Liver (tissue), 9 donors: Measurements from ENCODE around the gene GSAP. TPM values are rescaled to one million over a fixed set of nuclear protein-coding genes. Genes with fewer than 3 reads are reported as not detected.
"Not testable (repeated sequence)": the region's sequence is repeated elsewhere in the genome, so short reads cannot be mapped to it uniquely, and the experiment has no call there.

Source experiments
- DNase-seq: peaks from one replicate; pipeline ENCODE4 v3.0.0-alpha.2; 2017; ENCODE audit warnings: low spot score
- H3K27ac ChIP-seq, 2 donors: one replicate each; pipeline ENCODE4 v1.7.0; 2013; ENCODE audit warnings: inconsistent platforms in 2 of 2, low read length in 2 of 2, control low read depth in 1 of 2, low read depth in 1 of 2, mild to moderate bottlenecking in 1 of 2
- H3K27me3 ChIP-seq, 4 donors: one replicate each; pipeline versions ENCODE4 v1.6.1 to v1.7.0; 2013; ENCODE audit warnings: low read length in 3 of 4, inconsistent platforms in 1 of 4, mild to moderate bottlenecking in 1 of 4, moderate library complexity in 1 of 4; ENCODE audit not compliant: control insufficient read depth in 4 of 4, insufficient read depth in 4 of 4
- H3K36me3 ChIP-seq, 4 donors: one replicate each; pipeline versions ENCODE4 v1.6.1 to v1.7.0; 2013; ENCODE audit warnings: low read length in 3 of 4, mild to moderate bottlenecking in 3 of 4, low read depth in 1 of 4, moderate library complexity in 1 of 4; ENCODE audit not compliant: control insufficient read depth in 4 of 4, insufficient read depth in 3 of 4
- H3K4me1 ChIP-seq, 4 donors: one replicate each; pipeline versions ENCODE4 v1.6.1 to v1.7.0; 2013; ENCODE audit warnings: low read length in 3 of 4, mild to moderate bottlenecking in 3 of 4, moderate library complexity in 1 of 4; ENCODE audit not compliant: control insufficient read depth in 4 of 4, insufficient read depth in 4 of 4
- H3K4me3 ChIP-seq, 3 donors: one replicate each; pipeline versions ENCODE4 v1.6.1 to v1.7.0; 2013; ENCODE audit warnings: low read length in 3 of 3, control low read depth in 1 of 3, low read depth in 1 of 3, mild to moderate bottlenecking in 1 of 3
- H3K9ac ChIP-seq, 2 donors: one replicate each; pipeline ENCODE4 v1.7.0; 2013; ENCODE audit warnings: low read length in 2 of 2, mild to moderate bottlenecking in 2 of 2, moderate library complexity in 2 of 2, control low read depth in 1 of 2, low read depth in 1 of 2
- H3K9me3 ChIP-seq, 4 donors: one replicate each; pipeline versions ENCODE4 v1.6.1 to v1.7.0; 2013; ENCODE audit warnings: low read length in 3 of 4; ENCODE audit not compliant: control insufficient read depth in 4 of 4
- ATF3 ChIP-seq: IDR thresholded peaks from 2 replicates; pipeline ENCODE4 v1.6.1; 2016; ENCODE audit warnings: antibody characterized with exemption
- EGR1 ChIP-seq, 2 donors: IDR thresholded peaks; 2 replicates each; pipeline ENCODE4 v1.6.1; 2016 to 2018; ENCODE audit warnings: antibody characterized with exemption in 2 of 2, low read depth in 2 of 2
- FOXA1 ChIP-seq: IDR thresholded peaks from 2 replicates; pipeline ENCODE4 v1.6.1; 2016; ENCODE audit warnings: antibody characterized with exemption
- FOXA2 ChIP-seq: IDR thresholded peaks from 2 replicates; pipeline ENCODE4 v1.6.1; 2016; ENCODE audit warnings: antibody characterized with exemption
- GABPA ChIP-seq, 2 donors: IDR thresholded peaks in 1 of 2; conservative IDR thresholded peaks in 1 of 2; 2 replicates each; pipeline ENCODE4 v1.6.1; 2016; ENCODE audit warnings: antibody characterized with exemption in 2 of 2, mild to moderate bottlenecking in 1 of 2, moderate library complexity in 1 of 2
- HNF4A ChIP-seq, 2 donors: conservative IDR thresholded peaks; 2 replicates each; pipeline ENCODE4 v1.6.1; 2016; ENCODE audit warnings: antibody characterized with exemption in 2 of 2, mild to moderate bottlenecking in 2 of 2
- HNF4G ChIP-seq: IDR thresholded peaks from 2 replicates; pipeline ENCODE4 v1.6.1; 2016; ENCODE audit warnings: antibody characterized with exemption
- JUND ChIP-seq, 2 donors: IDR thresholded peaks; 2 replicates each; pipeline ENCODE4 v1.6.1; 2016; ENCODE audit warnings: antibody characterized with exemption in 2 of 2
- RAD21 ChIP-seq, 2 donors: IDR thresholded peaks; 2 replicates each; pipeline ENCODE4 v1.6.1; 2016; ENCODE audit warnings: antibody characterized with exemption in 2 of 2, mild to moderate bottlenecking in 2 of 2
- RXRA ChIP-seq, 2 donors: IDR thresholded peaks; 2 replicates each; pipeline ENCODE4 v1.6.1; 2017 to 2018; ENCODE audit warnings: antibody characterized with exemption in 2 of 2, mild to moderate bottlenecking in 1 of 2
- SP1 ChIP-seq: IDR thresholded peaks from 2 replicates; pipeline ENCODE4 v1.6.1; 2018; ENCODE audit warnings: antibody characterized with exemption, mild to moderate bottlenecking
- TAF1 ChIP-seq: conservative IDR thresholded peaks from 2 replicates; pipeline ENCODE4 v1.6.1; 2016; ENCODE audit warnings: antibody characterized with exemption, mild to moderate bottlenecking
- YY1 ChIP-seq: IDR thresholded peaks from 2 replicates; pipeline ENCODE4 v1.6.1; 2016; ENCODE audit warnings: antibody characterized with exemption, mild to moderate bottlenecking
- ZBTB33 ChIP-seq: IDR thresholded peaks from 2 replicates; pipeline ENCODE4 v1.6.1; 2016; ENCODE audit warnings: antibody characterized with exemption
- WGBS: extraction: QIAGEN DNeasy Blood & Tissue Kit; methylation state at CpG from one replicate; pipeline ENCODE4 v1.1.7; 2013; 5-methylcytosine and 5-hydroxymethylcytosine counted together
- polyA plus RNA-seq, 2 donors: library from polyadenylated mRNA; stranded (reverse) in 1 of 2; unstranded in 1 of 2; fragments of 200-250 nt in 1 of 2; fragments of >200 nt in 1 of 2; fragmentation: Nextera tagmentation in 1 of 2; extraction: Ambion mirVana in 1 of 2; gene quantifications; one replicate each; pipeline versions ENCODE4 v1.2.1 to v1.2.3, GENCODE V29; 2013 to 2015
- total RNA-seq, 2 donors: library from RNA; depleted of rRNA; stranded (reverse); fragments of >200 nt; gene quantifications; one replicate each; pipeline ENCODE4 v1.2.3, GENCODE V29; 2014
- TF ChIP-seq, protein P1 (sequence below): IDR thresholded peaks from 2 replicates; pipeline ENCODE4 v1.6.1; 2016; ENCODE audit warnings: antibody characterized with exemption
- TF ChIP-seq, protein P2 (sequence below): fragments of 150-350 bp; IDR thresholded peaks from 2 replicates; pipeline ENCODE4 v1.5.1; 2017; ENCODE audit warnings: improper control_type of control experiment, low read depth, low read length; ENCODE audit not compliant: missing input control
- donor health status: healthy.
- donor health status: healthy.
- donor health status: healthy.
- donor health status: healthy.
- donor health status: healthy.

The GSAP gene
- total and polyA plus RNA-seq, 4 donors, result 4.1 to 30.9 (median 17.7) TPM

DNA sequence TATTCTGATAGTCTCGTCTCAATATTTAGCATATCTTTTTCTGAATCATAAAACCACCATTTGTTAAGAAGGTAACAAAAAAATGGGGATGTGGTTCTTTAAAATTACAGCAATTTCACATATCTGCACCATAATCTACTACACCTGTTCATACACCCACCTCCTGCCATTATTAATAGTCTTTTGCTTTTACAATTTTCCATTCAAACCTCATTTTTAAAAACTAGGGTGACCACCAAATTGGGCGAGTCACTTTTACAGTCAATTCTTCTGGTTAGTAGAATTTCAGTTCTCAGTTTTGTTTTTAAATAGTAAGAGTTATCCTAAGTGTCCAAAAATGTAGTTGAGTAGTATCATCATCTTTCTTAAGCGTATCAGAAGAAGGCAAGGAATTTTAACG, 48.4 kb upstream of the GSAP start:
- H3K9me3 ChIP-seq, result no peaks in the 10 kb centered on the region
- no peaks in the 10 kb centered on the region for H3K36me3 ChIP-seq
- H3K27me3 ChIP-seq, result no peaks in the 10 kb centered on the region
- TF ChIP-seq ATF3, result no peak
- no peak for TF ChIP-seq HNF4A (conservative IDR thresholded peaks at IDR 0.05)
- no peak for TF ChIP-seq ZBTB33
- no peak for TF ChIP-seq JUND (IDR thresholded peaks at IDR 0.05)
- no peak for TF ChIP-seq FOXA2
- no peak for TF ChIP-seq SP1
- no peak for TF ChIP-seq YY1
- no peak for DNase-seq
- H3K27ac ChIP-seq, result no peak overlapping the region
- whole genome bisulfite sequencing, result 92% methylated on average over 4 of the region's 4 CpGs
- H3K9ac ChIP-seq, result no peak overlapping the region
- no peaks in the 10 kb centered on the region for H3K4me1 ChIP-seq
- no peak overlapping the region for H3K4me3 ChIP-seq

GRCh38 chr7:77463632-77464031, 47.5 kb upstream of the GSAP start:
- H3K9me3 ChIP-seq, H3K36me3 ChIP-seq, DNase-seq, H3K9ac ChIP-seq, H3K4me1 ChIP-seq, H3K4me3 ChIP-seq, H3K27me3 ChIP-seq, H3K27ac ChIP-seq: not testable (repeated sequence)
- 85% methylated on average over 6 of the region's 6 CpGs for WGBS

DNA sequence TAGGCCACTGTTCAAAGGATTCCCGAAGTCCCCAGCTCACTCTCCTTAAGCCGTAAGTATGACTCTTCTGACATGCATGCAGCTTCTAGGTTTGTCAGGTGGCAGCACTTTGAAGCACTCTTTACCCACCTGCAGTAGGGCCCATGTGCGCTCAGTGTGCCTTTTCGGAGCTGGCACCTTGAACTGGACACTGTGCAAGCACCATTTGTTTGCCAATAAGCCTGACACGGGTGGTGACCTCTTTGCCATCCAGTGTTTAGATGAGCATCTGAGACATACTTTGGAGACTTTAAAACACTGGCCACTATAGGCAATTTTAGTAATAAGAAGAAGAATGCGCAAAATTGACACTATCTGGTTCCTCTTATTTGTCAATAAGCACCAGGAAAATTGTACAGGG, 45.7 kb upstream of the GSAP start:
- H3K4me3 ChIP-seq, result no peak overlapping the region
- TF ChIP-seq FOXA2 (no peak), ATF3 (no peak), EGR1 (IDR thresholded peaks at IDR 0.05; ENCODE audit: low read depth in 2 of 2) (no peak)
- H3K9me3 ChIP-seq, result no peaks in the 10 kb centered on the region

GRCh38 chr7:77461246-77461645, 45.1 kb upstream of the GSAP start:
- Histone ChIP-seq H3K4me1 (no peaks in the 10 kb centered on the region), H3K36me3 (no peaks in the 10 kb centered on the region), H3K9ac (no peak overlapping the region), H3K4me3 (no peak overlapping the region), H3K9me3 (no peaks in the 10 kb centered on the region), H3K27me3 (no peaks in the 10 kb centered on the region), H3K27ac (no peak overlapping the region)
- 95% methylated on average over 3 of the region's 3 CpGs for WGBS
- no peak for DNase-seq
- TF ChIP-seq EGR1 (IDR thresholded peaks at IDR 0.05; ENCODE audit: low read depth in 2 of 2), result no peak
- no peak for TF ChIP-seq TAF1
- no peak for TF ChIP-seq RXRA (IDR thresholded peaks at IDR 0.05)
- TF ChIP-seq RAD21 (IDR thresholded peaks at IDR 0.05), result no peak
- no peak for TF ChIP-seq FOXA1
- no peak for TF ChIP-seq ATF3
- no peak for TF ChIP-seq HNF4A (conservative IDR thresholded peaks at IDR 0.05)
- no peak for TF ChIP-seq YY1
- no peak for TF ChIP-seq SP1
- TF ChIP-seq ZBTB33, result no peak
- no peak for TF ChIP-seq GABPA (IDR thresholded peaks at IDR 0.05 in 1 of 2, conservative IDR thresholded peaks at IDR 0.05 in 1 of 2)
- no peak for TF ChIP-seq HNF4G
- TF ChIP-seq JUND (IDR thresholded peaks at IDR 0.05), result no peak
- no peak for TF ChIP-seq FOXA2
- TF ChIP-seq, protein P1, sequence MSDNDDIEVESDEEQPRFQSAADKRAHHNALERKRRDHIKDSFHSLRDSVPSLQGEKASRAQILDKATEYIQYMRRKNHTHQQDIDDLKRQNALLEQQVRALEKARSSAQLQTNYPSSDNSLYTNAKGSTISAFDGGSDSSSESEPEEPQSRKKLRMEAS, result no peak
- TF ChIP-seq, protein P2, sequence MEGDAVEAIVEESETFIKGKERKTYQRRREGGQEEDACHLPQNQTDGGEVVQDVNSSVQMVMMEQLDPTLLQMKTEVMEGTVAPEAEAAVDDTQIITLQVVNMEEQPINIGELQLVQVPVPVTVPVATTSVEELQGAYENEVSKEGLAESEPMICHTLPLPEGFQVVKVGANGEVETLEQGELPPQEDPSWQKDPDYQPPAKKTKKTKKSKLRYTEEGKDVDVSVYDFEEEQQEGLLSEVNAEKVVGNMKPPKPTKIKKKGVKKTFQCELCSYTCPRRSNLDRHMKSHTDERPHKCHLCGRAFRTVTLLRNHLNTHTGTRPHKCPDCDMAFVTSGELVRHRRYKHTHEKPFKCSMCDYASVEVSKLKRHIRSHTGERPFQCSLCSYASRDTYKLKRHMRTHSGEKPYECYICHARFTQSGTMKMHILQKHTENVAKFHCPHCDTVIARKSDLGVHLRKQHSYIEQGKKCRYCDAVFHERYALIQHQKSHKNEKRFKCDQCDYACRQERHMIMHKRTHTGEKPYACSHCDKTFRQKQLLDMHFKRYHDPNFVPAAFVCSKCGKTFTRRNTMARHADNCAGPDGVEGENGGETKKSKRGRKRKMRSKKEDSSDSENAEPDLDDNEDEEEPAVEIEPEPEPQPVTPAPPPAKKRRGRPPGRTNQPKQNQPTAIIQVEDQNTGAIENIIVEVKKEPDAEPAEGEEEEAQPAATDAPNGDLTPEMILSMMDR, result no peak

More for the DNA sequence above, 45.7 kb upstream of the GSAP start:
- no peak overlapping the region for H3K9ac ChIP-seq
- H3K36me3 ChIP-seq, result no peaks in the 10 kb centered on the region
- WGBS, result 89% methylated on average over 6 of the region's 6 CpGs
- H3K27ac ChIP-seq, result no peak overlapping the region
- no peaks in the 10 kb centered on the region for H3K4me1 ChIP-seq
- H3K27me3 ChIP-seq, result no peaks in the 10 kb centered on the region
- DNase-seq, result no peak
